ENCODE data around the gene MRPL4.

Gene MRPL4

DNA sequence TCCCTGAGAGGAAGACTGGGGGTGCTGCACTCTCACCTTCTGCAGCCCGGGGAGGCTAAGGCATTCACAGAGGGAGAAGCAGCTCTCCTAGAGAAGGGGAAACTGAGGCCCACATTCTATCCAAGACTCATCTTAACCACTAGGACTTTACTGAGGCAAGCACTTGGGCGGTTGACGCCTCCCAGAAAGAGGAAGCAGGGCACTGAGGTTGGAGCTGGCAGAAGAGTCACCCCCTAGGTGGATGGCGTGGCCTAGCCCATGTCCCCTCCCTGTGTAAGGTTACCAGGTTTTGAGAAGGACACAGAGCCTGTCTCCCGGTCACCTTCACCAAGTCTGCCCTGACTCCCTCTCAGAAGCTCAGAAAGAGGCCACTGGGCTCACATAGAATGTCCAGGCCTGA, 23.6 kb upstream of the MRPL4 start:
- in situ Hi-C loops (cut with HindIII; ENCODE audit: low sequenced_read_pairs) = no loop called here
- TF ChIP-seq, protein P1, sequence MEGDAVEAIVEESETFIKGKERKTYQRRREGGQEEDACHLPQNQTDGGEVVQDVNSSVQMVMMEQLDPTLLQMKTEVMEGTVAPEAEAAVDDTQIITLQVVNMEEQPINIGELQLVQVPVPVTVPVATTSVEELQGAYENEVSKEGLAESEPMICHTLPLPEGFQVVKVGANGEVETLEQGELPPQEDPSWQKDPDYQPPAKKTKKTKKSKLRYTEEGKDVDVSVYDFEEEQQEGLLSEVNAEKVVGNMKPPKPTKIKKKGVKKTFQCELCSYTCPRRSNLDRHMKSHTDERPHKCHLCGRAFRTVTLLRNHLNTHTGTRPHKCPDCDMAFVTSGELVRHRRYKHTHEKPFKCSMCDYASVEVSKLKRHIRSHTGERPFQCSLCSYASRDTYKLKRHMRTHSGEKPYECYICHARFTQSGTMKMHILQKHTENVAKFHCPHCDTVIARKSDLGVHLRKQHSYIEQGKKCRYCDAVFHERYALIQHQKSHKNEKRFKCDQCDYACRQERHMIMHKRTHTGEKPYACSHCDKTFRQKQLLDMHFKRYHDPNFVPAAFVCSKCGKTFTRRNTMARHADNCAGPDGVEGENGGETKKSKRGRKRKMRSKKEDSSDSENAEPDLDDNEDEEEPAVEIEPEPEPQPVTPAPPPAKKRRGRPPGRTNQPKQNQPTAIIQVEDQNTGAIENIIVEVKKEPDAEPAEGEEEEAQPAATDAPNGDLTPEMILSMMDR (IDR thresholded peaks at IDR 0.05; ENCODE audit: low read depth, low read length) = no peak
- no peak overlapping the region for H3K4me3 ChIP-seq (ENCODE audit: low read depth, low read length)
- no peak for DNase-seq (ENCODE audit: low read depth, low spot score)

DNA sequence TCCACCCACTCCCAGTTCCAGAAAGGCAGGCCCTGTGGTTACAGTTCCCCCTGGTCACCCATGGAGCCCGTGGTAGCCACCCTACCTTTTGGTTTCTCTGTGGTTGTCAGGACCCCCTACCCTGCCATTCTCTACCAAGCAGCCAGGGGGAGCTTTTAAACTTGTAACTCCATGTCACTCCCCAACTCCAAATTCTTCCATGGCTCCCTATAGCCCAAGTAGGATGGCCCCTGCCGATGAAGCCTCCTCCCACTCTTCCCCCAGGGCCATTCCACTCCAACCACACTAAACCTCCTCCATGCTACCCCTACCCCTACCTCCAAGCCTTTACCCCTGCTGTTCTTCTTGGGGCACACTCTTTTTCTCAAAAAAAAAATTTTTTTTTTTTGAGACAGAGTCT, 23.1 kb upstream of the MRPL4 start:
- TF ChIP-seq, protein P1 (IDR thresholded peaks at IDR 0.05; ENCODE audit: low read depth, low read length) = peak; percentile 54
- H3K4me3 ChIP-seq (ENCODE audit: low read depth, low read length) = no peak overlapping the region
- in situ Hi-C loops (cut with HindIII; ENCODE audit: low sequenced_read_pairs) = no loop called here
- no peak for DNase-seq (ENCODE audit: low read depth, low spot score)

DNA sequence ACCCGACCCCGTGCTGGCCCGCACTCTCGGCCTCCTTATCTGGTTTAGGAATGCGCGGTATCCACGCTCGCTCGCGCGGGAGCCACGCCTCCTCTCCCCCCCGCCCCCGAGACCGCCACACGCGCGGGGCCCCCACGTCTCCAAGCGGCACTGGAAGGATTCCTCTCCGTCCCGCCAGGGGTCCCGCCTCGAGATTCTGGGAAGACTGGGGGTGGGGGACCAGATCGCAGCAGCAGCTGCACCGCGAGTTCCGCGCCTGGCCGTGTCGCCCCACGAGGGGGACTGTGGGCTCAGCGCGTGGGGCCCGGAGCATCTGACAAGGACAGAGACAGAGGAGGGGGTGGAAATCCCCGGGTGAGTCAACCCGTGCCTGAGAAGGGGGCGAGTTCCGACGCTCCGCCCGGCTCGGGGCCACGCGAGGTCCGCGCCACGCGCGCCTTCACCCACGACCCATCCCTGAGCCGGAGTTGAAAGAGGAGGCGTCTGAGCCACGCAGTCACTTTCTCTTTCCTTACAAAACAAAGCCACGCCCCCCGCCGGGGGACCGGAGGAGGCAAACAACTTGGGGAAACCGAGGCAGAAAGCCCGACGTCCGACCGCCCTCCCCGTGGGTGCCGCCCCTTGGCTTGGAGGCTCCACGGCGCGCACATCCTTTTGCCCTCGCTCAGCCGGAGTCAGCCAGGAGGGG, 21.7 kb upstream of the MRPL4 start:
- in situ Hi-C loops (cut with HindIII; ENCODE audit: low sequenced_read_pairs) = no loop called here
- peak overlapping the region; percentile 74 for H3K4me3 ChIP-seq (ENCODE audit: low read depth, low read length)
- TF ChIP-seq, protein P1 (IDR thresholded peaks at IDR 0.05; ENCODE audit: low read depth, low read length) = no peak
- DNase-seq (ENCODE audit: low read depth, low spot score) = no peak

DNA sequence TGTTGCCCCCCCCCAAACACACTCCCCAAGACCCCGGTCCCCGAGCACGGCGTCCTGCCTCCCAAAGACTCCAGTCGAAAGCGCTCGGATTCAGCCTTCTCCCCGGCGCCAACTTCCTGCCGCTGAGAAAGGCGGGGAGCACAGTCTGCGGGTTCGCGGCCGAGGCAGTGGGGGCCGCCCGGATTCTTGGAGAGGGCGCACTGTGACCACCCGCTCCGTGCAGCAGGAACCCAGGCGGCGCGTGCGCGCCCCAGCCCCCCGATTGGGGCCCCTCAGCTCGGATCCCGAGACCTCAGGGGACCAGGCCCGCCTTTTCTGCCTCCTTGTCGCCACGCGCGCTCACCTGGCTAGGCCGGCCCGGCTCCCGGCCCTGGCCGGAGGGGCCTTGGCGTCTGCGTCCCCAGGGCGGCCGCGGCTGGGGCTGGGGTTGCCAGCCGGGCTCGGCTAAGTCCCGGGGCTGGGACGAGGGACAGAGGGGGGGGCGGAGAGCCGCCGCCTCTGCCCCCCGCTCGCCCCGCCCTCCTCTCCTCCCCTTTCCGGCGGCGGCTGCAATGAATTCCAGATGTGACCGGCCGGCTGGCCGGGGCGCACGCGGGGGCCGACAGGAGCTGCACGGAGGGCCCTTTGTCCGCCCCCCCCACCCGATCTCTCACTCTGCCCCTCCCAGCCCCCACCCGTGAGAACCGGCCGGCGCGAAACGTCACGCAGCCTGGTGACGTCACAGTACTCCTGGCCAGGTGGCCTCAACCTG, 21.0 kb upstream of the MRPL4 start, which contains the start of gene S1PR2:
TSS of gene S1PR2 (minus strand) at position 471 of the 751 bp plus-strand sequence. CDS start 6,426 bp downstream, outside the sequence.
- DNase-seq (ENCODE audit: low read depth, low spot score) = peak; percentile 55
- in situ Hi-C loops (cut with HindIII; ENCODE audit: low sequenced_read_pairs) = no loop called here
- peak within 1 kb of the TSS; percentile 74 for H3K4me3 ChIP-seq (ENCODE audit: low read depth, low read length)
- TF ChIP-seq, protein P1 (IDR thresholded peaks at IDR 0.05; ENCODE audit: low read depth, low read length) = no peak

DNA sequence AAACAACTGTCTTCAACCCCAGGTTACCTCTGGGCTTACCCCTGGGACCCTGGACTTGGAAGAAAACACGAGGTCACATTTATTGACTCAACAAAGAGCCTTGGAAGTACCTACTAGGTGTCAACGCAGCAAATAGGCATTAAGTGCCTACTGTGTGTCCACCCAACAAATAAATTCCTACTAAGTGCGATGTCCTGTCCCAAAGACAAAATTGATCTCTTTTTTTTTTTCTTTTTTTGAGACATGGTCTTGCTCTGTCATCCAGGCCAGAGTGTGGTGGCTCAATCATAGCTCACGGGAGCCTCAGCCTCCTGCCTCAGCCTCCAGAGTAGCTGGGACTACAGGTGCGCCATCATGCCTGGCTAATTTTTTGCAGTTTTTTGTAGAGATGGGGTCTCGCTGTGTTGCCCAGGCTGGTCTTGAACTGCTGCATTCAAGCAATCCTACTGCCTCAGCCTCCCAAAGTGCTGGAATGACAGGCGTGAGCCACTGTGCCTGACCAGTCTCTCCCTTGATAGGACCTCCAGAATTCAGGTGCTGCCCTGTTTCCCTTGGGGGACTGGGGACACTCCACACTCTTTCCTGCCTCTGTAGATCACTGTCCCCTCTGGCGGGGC, 20.3 kb upstream of the MRPL4 start:
- DNase-seq (ENCODE audit: low read depth, low spot score) = no peak
- in situ Hi-C loops (cut with HindIII; ENCODE audit: low sequenced_read_pairs) = no loop called here
- TF ChIP-seq, protein P1 (IDR thresholded peaks at IDR 0.05; ENCODE audit: low read depth, low read length) = no peak
- peak overlapping the region; percentile 74 for H3K4me3 ChIP-seq (ENCODE audit: low read depth, low read length)

DNA sequence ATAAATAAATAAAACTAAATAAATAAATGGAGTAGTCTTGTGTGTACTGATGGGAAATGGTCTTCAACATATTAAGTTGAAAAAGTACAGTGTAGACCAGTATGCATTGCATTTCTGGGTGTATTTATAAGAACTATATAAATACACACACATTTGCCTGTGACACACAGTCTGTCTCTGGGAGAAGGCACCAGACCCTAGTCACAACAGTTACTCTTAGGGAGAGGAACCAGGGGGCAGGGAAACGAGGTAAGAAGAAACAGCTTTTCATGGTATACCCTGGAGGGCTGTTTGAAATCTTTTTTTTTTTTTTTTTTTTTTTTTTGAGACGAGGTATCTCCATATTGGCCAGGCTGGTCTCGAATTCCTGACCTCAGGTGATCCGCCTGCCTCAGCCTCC, 18.1 kb upstream of the MRPL4 start:
- DNase-seq (ENCODE audit: low read depth, low spot score) = no peak
- in situ Hi-C loops (cut with HindIII; ENCODE audit: low sequenced_read_pairs) = no loop called here
- TF ChIP-seq, protein P1 (IDR thresholded peaks at IDR 0.05; ENCODE audit: low read depth, low read length) = no peak
- H3K4me3 ChIP-seq (ENCODE audit: low read depth, low read length) = no peak overlapping the region
